CD4-positive, alpha-beta T cell treated with Interleukin-6 at 100 ng/mL for 8 hours (primary cell): Measurements from ENCODE around the gene EXOC7.
A peak's percentile ranks its signal among the peaks of the same experiment; 100 is the strongest.

Source experiments
- DNase-seq: peaks from one replicate; pipeline ENCODE4 v3.0.0-alpha.2; 2020; ENCODE audit warnings: mixed read lengths, low spot score

The EXOC7 gene, protein sequence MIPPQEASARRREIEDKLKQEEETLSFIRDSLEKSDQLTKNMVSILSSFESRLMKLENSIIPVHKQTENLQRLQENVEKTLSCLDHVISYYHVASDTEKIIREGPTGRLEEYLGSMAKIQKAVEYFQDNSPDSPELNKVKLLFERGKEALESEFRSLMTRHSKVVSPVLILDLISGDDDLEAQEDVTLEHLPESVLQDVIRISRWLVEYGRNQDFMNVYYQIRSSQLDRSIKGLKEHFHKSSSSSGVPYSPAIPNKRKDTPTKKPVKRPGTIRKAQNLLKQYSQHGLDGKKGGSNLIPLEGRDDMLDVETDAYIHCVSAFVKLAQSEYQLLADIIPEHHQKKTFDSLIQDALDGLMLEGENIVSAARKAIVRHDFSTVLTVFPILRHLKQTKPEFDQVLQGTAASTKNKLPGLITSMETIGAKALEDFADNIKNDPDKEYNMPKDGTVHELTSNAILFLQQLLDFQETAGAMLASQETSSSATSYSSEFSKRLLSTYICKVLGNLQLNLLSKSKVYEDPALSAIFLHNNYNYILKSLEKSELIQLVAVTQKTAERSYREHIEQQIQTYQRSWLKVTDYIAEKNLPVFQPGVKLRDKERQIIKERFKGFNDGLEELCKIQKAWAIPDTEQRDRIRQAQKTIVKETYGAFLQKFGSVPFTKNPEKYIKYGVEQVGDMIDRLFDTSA

GRCh38 chr17:76103274-76104139 lies at the start of gene EXOC7:
EXOC7 (minus strand) TSS chr17:76103787; CDS start chr17:76103692, 95 bp downstream.
- peak; percentile 92 for DNase-seq

DNA sequence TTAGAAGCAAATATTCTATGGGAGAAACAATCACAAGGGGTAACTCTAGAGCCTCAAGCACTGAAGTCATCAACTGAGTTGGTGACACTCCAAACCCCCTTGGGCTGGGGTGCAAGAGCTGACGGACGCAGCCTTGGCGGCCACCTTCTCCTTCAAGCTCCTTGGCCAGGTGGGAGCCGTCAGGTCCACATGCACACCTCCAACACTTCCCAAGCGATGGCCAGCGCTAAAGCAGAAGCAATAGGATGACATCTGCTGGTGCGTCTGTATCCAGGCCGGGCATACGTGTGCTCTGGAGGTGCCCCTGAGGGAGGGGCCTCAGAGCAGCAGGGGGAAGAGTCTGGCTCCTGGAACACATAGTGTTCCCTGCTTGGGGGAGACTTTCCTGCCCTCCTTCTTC lies 49.6 kb upstream of the EXOC7 start:
- no peak for DNase-seq

- DNase-seq: no peak
Observed at GRCh38 chr17:76152591-76152990, 49.0 kb upstream of the EXOC7 start.

DNA sequence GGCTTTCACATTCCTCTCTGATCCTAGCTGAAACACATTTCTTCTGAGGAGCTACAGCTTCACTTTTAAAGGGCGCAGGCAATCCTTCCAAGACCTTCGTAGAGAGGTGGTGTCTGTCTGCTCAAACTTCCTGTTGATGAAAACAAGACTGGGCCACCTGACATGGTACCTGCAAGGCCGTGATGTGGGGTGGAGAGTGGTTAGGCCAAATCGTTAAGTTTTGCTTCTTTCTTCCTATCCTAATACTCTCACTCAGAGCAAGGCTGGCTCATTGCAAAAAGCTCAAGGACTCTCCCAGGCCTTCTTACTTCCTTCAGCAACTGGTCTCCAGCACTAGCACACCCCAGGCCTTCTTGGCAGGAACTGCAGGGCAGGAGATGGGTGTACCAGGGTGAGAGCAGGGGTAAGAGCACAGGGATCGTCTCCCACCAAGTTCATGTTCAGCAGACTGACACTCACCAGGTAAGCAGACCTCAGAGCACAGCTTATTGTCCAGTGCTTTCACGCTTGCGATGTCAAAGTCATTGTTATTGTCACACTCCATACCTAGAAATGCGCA lies 48.4 kb upstream of the EXOC7 start:
- peak; percentile 62 for DNase-seq

DNA sequence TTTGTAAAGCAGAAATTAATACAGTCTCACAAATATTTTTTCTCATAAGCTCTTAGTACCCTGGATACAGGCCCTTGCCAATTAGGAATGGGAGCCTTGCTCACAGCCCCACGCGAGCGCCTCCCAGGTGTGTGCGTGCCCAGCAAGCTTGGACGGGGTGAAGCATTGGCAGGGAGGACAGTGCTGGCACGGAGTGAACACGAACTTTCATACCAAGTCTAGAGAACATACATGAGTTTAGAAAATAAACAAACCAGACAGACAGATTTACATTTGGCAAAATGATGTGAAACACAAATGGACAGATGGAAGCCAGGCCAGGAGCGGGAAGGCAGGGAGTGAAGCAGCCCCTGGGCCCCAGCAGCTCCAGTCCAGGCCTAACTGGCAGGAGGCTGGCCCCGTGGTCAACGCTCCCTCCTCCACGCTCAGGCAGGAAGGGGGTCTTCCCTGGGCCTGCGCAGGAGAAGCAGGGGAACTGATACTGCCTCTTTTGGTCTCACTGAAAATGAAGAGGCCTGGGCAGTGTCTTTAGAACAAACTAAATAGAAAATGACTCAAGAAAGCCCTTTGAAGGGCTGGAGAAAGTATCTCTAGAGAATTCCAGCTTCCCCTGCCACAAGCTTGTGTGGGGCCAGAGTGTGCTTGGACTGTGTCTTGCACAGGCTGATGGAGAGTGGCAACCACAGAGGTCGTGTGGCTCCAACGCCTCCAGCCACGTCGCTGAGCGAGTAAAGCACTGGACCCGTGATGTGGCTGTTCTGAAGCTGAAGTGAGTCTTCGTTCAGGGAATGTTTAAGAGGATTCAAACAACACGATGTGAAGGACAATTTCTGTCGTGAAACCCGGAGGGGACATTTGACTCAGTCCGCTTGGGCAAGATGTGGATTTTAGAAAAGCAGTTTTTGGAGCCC lies 47.4 kb upstream of the EXOC7 start:
- DNase-seq: no peak

DNA sequence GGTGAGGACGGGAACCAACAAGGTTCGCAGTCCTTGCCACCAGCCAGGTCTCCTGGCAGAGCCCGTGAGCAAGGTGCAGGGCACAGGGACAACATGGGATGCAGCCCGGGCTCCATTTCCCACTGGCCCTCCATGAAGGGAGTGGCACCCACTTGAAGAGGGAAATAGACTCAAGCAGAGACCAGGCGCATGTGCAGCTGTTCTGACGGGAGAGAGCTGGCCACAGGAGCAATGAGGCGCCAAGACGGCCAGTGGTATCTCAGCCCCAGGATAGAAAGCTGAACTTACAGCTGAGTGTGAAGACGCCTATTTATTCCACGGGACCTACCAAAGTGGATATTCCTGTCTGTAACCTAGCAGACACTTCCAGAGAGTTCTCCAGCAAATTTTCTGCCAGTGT lies 45.6 kb upstream of the EXOC7 start:
- no peak for DNase-seq

DNA sequence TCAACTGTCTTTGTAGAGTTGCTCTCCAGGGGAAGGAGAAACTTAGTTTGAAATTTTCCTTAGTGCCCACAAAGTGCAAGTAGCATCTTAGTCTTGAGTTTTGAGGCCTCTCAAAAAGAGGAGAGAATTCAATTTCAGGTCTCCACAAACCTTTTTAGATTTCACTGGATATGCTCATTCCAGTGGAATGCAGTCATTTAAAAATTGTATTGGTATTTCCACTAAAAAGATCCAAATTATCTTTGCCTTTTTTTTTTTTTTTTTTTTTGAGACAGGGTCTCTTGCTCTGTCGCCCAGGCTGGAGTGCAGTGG lies 44.4 kb upstream of the EXOC7 start:
- no peak for DNase-seq

GRCh38 chr17:76147211-76148014 lies 43.8 kb upstream of the EXOC7 start:
- DNase-seq: no peak

DNA sequence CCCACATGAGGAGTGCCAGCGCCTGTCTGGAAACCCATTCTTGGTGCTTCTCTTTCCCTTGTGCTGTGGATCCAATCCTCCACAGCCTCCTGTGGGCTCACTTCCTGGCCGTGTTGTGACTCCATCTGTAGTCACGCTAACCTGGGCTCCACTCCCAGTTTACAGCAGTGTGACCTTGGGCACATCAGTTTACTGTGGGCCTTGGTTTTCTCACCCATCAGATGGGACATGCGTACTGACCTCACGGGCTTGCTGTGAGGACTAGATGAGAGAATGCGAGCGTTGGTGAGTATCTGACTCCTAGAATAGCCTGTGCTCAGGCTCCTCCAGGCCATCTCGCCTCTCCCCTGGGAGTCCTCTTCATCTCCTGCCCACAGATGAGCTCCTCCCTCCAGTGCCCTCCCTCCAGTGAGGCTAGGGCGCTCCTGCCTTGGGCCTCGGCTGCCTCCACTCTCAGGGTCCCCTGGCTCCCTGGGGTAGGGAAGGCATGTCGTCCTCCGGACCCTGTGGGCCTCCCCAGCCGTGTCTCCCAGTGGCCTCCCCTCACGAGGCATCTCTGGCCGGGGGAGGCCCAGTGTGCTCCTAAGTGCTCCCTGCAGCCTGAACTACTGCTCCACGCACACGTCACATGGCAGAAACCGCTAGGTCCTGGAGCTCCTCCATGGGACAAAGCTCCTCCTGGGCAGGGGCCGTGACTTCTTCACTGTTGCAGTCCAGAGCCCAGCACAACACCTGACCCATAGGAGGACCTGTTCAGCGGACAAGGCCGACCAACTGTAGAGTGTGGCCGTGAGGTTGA lies 42.7 kb upstream of the EXOC7 start:
- DNase-seq: no peak

- DNase-seq: peak; percentile 63
Observed at GRCh38 chr17:76145231-76146052, 41.9 kb upstream of the EXOC7 start.

GRCh38 chr17:76142585-76143041 lies 39.0 kb upstream of the EXOC7 start:
- DNase-seq: no peak

DNA sequence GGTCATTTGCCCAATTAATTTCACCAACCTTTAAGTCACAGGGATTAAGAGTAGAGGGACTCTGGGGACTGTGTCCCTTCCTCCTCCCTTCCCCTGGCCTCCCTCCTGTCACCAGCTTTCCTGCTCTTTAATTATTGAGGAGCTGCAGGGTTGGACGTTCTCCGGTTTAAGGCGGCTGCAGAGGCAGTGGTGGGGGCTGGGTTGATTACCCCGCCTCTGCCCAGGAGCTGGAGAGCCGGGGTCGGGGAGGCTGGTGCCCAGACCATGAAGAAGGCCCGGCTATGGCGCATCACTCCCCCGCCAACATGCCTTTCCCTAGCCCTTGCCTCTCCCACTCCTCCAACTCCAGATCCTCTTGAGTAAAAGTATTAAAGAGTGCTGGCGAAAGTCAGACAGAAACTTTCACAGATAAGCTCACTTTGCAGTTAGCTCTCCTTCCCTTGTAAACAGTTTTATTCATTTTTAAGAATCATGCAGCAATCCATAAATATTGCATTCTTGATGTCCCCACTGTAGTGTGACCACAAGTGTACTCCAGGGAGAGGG lies 38.5 kb upstream of the EXOC7 start:
- DNase-seq: no peak

DNA sequence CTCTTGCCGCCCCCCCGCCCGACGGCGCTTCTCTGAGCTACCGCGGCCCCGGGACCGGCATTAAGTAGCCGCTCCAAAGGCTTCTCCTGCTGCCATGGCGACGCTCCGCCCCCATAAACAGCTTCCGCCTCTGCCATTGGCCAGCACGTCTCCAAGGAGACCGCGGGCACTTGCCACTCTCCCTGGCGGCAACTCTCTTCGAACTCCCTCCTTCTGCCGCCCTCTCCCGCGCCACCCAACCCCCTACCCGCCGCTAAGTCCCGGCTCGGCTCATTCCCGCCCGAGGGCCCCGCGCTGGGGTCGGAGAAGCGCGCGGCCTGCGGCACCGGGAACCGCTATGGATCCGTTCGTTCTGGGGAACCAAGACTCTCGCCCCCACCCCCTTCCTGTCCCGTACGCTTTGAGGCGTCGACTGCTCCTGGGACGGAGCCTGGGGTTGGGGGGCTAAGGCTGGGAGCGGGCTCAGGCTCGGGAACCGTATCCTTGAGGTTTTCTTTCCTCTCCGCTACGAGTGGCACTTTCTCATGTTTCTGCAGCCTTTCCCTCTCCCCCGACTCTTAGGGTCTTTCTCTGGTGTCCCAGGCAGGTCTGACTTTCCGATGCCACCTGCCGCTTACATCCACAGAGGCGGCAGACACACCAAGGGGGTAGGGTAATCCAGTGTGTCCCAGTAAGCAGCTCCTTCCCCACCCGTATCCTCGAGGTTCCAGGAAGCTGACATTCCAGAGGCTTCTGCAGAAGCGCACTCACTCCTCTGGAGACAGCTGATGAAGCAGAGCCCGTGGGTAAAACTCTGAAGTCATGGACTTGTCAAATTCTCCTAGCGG lies 37.8 kb upstream of the EXOC7 start, which contains the start of gene FOXJ1:
FOXJ1 (minus strand) TSS at position 34 of the 827 bp plus-strand sequence. CDS start 850 bp downstream, outside the sequence.
- peak; percentile 90 for DNase-seq

DNA sequence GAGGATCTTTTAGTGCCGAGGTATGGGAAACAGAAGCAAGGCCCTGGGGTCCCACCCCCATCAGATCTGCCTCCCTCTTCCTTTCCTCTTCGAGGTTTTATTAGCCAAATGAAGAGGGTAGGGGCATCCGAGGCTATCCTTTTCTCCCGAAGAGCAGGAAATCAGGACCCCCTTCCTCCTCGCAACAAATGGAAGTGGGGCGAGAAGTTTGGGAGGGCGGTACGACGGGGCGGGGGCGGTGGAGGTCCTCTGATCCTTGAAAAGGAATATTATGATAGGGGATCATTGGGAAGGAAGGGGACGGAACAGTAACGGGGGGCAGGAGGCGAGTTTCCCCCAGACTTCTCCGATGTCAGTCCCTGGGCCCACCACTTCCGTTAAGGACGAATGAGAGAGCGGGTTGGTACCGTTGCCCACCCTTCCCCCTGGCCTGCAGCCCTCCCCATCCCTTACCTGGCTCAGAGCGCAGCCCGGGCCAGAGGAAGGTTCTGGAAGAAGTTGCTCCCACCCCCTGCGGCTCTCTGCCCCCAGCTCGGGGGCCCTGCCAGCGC lies 37.1 kb upstream of the EXOC7 start:
- DNase-seq: no peak

DNA sequence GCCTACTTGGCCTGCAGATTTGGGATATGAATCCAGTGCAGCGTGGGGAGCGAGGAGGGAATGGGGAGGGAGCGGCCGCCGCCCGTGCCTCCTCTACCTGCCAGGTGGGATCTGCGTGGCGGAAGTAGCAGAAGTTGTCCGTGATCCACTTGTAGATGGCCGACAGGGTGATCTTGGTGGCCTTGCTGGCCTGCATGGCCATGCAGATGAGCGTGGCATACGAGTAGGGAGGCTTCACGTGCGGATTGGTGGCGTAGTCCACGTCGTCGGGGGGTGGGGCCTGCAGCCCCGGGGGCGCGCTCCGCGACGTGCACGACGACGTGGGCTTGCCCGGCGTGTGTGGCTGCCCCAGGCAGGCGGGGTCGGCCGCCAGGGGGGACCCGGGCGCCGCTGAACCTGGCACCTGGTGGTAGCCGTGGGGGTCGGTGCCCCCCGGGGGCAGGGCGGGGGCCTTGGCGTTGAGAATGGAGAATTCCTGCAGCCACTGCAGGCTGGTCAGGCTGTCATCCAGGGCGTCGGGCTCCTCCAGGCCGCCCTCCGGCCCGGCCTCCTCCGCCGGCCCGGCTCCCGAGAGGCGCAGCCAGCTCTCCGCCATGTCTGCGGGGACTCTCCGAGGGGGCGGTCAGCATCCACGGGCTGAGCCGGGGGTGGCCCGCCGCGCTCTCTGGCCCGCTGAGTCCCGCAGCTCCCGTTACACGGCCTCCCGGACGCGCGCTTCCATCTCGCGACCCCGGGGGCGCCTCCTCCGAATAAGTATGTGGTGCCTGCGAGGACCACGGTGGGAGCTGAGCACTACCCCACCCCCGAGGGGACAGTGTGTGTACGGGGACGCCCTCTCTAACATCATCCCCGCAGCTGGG lies 36.4 kb upstream of the EXOC7 start:
- no peak for DNase-seq
